ENCODE results near the gene PLEKHA7.
"Not testable (repeated sequence)": the region's sequence is repeated elsewhere in the genome, so short reads cannot be mapped to it uniquely, and the experiment has no call there.

Gene PLEKHA7

GRCh38 chr11:16881074-16881709 is 133.0 kb downstream of the PLEKHA7 start:
- DNase-seq (ENCODE audit: low spot score) = no peak

- no peak for DNase-seq (ENCODE audit: low spot score)
These were observed 133.9 kb downstream of the PLEKHA7 start for GRCh38 chr11:16880184-16880801.

GRCh38 chr11:16879690-16880089 is 134.5 kb downstream of the PLEKHA7 start:
- no peak for DNase-seq (ENCODE audit: low spot score)

- no peak for DNase-seq (ENCODE audit: low spot score)
These were observed 137.4 kb downstream of the PLEKHA7 start for GRCh38 chr11:16876837-16877236.

GRCh38 chr11:16876053-16876752 is 138.0 kb downstream of the PLEKHA7 start:
- no peak for DNase-seq (ENCODE audit: low spot score)

GRCh38 chr11:16874275-16874975 is 139.8 kb downstream of the PLEKHA7 start:
- DNase-seq (ENCODE audit: low spot score) = no peak

GRCh38 chr11:16873289-16873688 is 140.9 kb downstream of the PLEKHA7 start:
- no peak for DNase-seq (ENCODE audit: low spot score)

GRCh38 chr11:16871368-16871767 is 142.8 kb downstream of the PLEKHA7 start:
- no peak for DNase-seq (ENCODE audit: low spot score)

GRCh38 chr11:16867097-16867496 is 147.1 kb downstream of the PLEKHA7 start:
- DNase-seq (ENCODE audit: low spot score) = no peak

- DNase-seq (ENCODE audit: low spot score) = not testable (repeated sequence)
These were observed 149.8 kb downstream of the PLEKHA7 start for GRCh38 chr11:16864428-16864827.

- DNase-seq (ENCODE audit: low spot score) = no peak
These were observed 150.8 kb downstream of the PLEKHA7 start for GRCh38 chr11:16863389-16863788.

GRCh38 chr11:16862726-16863125 is 151.5 kb downstream of the PLEKHA7 start:
- no peak for DNase-seq (ENCODE audit: low spot score)

GRCh38 chr11:16861862-16862261 is 152.4 kb downstream of the PLEKHA7 start:
- DNase-seq (ENCODE audit: low spot score) = no peak

- no peak for DNase-seq (ENCODE audit: low spot score)
These were observed 153.6 kb downstream of the PLEKHA7 start for GRCh38 chr11:16860617-16861016.

- no peak for DNase-seq (ENCODE audit: low spot score)
These were observed 154.6 kb downstream of the PLEKHA7 start for GRCh38 chr11:16859651-16860050.

GRCh38 chr11:16857186-16857585 is 157.0 kb downstream of the PLEKHA7 start:
- no peak for DNase-seq (ENCODE audit: low spot score)

- DNase-seq (ENCODE audit: low spot score) = no peak
These were observed 158.2 kb downstream of the PLEKHA7 start for GRCh38 chr11:16856022-16856471.

- no peak for DNase-seq (ENCODE audit: low spot score)
These were observed 159.2 kb downstream of the PLEKHA7 start for GRCh38 chr11:16854979-16855378.

- DNase-seq (ENCODE audit: low spot score) = no peak
These were observed 160.4 kb downstream of the PLEKHA7 start for GRCh38 chr11:16853859-16854258.

GRCh38 chr11:16853266-16853665 is 160.9 kb downstream of the PLEKHA7 start:
- DNase-seq (ENCODE audit: low spot score) = no peak

- no peak for DNase-seq (ENCODE audit: low spot score)
These were observed 167.9 kb downstream of the PLEKHA7 start for GRCh38 chr11:16846305-16846704.

- no peak for DNase-seq (ENCODE audit: low spot score)
These were observed 169.9 kb downstream of the PLEKHA7 start for GRCh38 chr11:16844268-16844771.

Data from D341Med (cell line).